GM19397 (cell line): Measurements from ENCODE around the gene WASF3.

ENCODE experiments used
- ATAC-seq: cut with Tn5 transposase; IDR thresholded peaks from one replicate; pipeline ENCODE4 v1.9.1; 2021; ENCODE audit warnings: mild to moderate bottlenecking, moderate library complexity; ENCODE audit not compliant: unreplicated experiment

The WASF3 gene

DNA sequence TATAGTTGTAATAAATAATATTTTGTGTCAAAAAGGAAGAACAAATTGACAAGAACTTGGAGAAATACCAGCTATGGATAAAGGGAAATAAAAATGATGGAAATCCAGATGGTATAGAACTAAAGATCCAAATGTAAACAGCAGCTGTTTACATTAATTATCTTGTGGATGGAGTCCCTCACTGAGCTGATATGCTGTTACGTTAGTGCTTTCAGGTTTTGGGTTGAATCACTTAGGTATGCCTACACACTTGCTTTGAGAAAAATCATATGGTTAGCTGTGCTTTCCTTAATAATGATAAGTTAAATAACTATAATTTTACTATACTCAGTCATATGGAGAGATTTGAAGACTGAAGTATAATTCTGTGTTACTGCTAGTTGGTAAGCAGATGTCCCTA lies 27.7 kb downstream of the WASF3 start:
- ATAC-seq: no peak

DNA sequence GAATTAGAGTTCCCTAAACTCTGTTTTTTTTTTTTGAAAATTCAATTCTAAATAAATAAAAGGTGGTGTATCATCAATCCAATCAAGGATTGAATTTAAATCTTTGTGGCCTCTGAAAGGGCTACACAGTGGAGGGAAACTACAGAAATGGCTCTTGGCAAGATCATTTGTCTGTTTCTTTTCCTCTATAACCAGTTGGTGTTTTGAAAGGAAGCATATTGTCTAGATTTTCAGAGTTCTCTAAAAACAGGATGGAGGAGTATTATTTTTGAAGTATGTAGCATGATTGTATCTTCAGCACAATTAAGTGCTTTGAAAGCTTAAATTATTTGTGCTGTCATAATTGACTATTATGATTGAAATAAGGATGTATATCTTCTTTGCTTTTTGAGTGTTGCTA lies 29.8 kb downstream of the WASF3 start:
- ATAC-seq: no peak

DNA sequence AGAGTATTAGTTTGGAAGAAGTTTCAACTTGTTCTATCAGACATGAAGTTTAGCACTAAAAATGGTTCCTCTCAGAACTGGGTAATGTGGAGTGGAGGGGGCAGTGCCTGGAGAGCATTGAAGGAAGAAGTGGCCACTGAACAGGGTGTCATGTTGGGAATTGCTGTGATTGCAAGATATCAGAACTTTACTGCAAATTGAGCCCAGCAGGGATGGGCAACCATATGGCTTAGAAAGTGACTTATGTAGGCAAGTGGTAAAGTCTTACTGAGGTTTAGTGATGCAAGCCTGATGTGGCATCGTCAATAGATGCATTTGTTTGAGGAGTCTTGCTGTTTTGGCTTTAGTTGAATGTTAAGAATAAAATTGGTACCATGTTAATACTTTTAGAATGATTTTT lies 31.7 kb downstream of the WASF3 start:
- ATAC-seq: no peak

DNA sequence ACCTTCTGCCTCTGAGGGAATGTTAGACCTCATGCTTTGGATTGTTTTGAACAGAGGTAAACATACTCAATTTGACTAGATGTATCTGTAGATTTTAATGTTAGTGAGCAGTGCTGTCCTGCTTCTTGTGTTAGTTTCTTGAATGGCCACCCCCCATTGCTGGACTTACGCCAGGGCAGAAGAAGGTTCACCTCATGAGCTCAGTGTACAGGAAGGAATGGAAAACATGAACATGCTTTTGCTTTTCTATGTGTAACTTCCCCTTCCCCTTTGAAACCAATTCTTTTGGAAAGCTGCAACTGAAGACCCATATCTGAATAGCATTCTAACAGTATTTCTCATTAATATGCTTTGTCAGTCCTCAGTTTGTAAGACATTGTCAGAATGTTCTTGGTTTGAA lies 32.3 kb downstream of the WASF3 start:
- ATAC-seq: no peak

DNA sequence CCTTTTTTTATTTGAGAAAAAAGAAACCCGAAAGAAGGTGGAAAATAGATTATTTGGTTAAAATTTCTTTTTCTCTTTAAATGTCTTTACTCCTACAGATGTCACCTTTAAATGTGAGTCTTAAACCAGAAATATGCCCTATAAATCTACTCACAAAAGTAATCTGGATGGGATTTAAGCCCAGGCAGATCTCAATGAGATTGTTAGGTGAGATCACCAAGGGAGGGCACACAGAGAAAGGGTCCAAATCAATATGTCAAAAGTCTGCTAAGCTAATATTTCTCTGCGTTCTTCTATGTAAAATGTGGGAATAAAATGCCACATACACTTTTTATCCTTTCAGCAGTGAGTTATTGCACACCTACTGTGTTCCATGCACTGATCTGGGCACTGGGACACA lies 32.9 kb downstream of the WASF3 start:
- no peak for ATAC-seq

DNA sequence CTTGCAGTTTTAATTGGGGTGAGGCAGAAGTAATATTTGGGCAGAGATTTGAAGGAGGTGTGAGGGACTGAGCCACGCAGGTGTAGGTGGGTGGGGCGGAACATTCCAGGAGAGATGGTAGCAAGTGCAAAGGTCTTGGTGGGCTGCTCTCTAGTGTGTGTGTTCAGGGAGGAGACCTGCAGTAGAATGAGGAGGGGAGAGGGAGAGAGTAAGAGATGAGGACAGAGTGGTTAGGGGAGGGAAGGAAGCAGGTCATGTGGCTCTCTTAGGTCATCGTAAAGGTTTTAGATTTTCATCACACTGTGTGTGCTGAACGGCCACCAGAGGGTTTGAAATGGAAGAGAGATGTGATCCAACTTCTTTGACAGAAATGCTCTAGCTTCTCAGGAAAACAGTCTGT lies 33.5 kb downstream of the WASF3 start:
- ATAC-seq: no peak

DNA sequence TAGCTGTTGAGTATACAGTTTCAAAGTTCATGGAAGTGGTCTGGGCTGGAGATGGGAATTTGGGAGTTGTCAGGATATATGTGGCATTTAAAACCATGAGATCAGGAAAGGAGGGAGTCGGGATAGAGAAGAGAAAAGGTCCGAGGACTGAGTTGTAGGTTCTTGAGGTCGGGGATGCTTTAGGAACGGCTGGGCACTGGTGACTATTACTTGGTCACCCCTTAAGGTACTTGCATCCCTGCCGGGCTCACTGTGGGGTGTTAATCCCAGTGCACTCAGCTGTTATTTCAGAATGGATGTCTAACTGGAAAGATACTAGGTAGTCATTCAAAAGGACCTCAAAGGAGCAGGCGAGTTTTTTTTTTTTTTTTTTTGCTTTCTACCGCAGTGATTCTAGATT lies 34.2 kb downstream of the WASF3 start:
- no peak for ATAC-seq

DNA sequence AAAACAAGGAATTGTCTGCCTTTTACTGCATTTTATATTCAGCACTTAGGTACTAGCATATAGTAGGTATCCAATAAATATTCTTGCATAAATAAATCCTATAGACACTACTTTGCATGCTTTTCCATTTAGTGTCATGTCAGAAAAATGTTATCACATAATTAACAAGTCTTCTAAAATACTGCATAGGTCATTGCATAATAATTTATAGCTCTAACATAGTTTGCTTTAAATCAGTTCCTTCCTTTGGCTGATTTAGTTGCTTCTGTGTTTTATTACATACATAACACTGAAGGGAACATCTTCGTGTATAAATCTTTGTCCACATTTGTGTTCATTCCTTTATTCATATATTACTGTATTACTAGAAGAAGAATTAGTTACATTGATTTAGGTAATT lies 36.2 kb downstream of the WASF3 start:
- ATAC-seq: no peak

DNA sequence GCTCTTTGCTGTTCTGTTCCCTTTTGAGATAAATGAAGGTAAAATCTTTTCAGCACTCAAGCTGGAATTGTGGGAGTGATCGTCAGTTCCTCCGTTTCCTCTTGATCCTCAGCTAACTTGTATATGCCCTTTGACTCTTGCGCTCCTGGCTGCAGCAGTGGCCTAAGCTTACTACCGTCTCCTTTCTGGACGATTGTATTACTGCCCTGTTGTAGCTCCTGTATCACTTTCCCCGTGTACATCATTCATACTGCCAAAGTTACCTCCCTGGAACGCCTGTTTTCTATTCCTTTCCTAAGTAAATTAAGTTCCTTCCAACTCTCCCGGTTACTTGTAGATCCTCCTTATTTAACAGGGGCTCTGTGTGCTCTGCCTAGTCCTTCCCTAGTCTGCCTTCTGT lies 36.9 kb downstream of the WASF3 start:
- no peak for ATAC-seq

DNA sequence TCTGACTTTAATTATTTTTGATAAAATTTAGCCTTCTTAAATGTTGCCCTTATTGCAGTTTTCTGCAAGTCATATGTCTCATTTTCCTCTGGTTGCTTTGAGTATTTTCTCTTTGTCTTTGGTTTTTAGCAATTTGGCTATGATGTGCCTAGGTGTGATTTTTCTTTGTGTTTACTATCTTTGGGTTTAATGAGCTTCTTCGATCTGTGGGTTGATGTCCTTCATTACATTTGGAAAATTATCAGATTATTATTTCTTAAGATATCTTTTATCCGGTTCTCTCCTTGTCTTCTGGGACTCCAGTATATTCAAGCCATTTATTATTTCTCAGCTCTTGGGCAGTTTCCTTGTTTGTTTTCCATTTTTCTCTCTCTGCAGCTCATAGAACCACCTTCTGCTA lies 39.0 kb downstream of the WASF3 start:
- no peak for ATAC-seq

DNA sequence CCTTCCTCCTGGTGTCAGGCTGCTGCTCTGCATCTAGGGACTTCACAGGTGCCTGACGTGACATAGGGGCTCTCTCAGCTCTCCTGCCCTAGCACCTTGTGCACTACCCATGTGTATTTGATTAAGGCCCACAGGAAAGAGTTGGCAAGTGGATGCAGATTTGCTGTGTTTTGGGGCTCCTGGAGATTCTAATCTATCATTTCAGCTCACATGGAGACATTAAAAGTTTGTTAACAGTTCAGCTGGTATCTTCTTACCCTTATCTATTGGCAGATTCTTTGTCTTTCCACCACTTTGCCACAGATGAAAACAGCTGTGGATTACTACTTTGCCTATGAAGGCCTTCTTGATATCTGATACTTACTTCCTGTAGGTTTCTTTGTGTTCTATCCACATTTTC lies 41.9 kb downstream of the WASF3 start:
- ATAC-seq: no peak

DNA sequence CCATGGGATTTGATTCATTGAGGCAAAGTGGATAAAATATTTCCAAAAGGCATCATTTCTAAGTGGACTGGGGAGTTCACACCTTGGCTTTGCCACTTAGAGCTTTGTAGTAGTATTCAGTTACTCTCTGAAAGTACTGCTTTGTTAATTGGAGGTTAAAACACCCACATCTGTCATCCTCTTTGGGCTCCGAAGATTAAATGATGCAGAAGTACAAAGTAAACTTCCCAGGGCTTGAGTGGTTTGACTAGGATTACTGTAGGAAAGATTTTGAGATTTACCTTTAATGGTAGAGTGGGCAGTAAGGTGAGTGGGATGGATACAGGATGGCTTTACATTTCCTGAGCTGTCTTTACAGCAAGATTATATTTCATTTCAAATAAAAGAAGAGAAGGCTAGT lies 42.4 kb downstream of the WASF3 start:
- no peak for ATAC-seq

DNA sequence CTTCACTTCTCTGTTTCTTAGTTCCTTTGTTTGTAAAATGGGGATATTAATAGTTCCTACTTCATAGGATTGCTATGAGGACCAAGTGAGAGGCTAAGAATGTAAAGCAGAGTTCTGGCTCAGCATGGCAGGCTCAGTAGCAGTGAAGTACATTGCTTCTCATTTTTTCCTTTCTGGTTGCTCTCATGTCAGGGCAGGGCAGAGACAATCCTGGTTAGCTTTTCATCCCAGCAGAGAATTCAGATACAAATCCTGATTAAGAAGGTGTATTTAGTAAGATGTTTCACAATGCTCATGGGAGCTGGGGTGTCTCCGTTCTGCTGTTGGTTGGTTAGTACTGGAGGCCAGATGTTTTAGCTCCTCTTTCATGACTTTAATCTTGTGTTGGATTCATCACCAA lies 42.9 kb downstream of the WASF3 start:
- no peak for ATAC-seq

DNA sequence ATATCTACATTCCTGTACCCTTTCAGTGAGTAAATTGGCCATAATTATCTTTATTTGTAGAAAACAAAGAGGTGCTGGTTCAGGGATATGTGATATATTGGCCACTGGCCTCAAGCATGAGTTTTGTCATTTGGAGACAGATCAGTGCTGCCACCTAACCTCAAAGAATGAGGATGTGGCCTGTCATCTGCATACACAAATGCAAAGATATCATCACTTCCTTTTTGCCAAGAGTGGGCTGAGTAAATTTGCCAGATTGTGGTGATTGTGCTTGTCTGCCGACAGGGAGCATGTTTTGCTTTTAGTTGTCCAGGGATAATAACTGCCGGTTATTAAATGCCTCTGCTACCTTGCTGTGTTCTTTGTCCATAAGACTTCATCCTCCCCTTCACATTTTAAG lies 44.2 kb downstream of the WASF3 start:
- ATAC-seq: no peak

DNA sequence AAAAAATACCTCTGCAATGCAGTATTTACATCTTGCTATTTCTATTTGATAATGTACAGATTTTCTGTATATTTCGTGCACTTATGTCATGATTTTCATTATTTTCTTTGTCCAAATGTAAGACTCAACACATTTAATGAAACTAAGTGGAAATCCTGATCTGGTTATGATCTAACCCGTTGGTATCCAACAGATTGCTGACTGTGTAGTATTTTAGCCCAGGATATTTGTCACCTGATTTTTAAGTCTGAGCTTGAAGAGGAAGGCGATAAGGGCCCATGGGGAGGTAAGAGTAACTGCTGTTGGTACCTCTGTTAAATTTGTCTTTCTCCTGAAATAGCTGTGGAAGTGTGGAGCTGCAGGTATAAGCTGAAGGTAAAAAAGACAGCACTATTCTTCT lies 45.3 kb downstream of the WASF3 start:
- ATAC-seq: no peak

DNA sequence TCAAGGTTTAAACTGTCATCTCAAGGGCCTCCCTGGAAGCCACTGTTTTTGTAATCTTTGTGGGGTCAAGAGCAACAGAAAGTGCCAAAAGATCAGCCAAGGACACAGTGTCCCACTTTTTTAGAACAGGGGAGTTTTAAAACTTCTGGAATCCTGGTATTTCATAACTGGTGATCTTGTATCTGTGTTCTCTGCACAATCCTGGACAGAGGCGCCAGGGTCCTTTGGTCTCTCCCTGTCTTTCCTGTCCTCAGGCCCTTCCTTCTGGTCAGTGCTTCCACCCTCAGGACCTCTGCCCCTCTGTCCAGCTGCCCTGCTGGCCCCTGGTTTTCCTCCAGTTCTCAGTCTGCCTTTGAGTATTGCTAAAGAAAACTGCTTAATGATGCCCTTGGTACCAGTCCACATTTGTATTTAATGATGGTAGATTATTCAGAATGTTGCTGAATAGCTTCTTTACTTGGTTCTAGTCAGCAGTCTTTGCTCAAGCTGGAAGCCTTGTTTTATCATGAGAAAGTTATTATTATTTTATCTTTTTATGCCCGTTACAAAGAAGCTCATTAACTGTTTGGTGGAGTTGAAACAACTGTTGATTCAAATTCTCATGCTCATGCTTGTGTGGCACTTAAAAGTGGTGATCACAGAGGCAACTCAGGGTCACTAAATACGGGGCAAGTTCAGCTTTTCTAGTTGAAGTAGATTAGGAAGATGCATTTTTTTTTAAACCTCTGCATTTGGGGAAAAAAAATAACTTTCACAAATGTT lies 47.5 kb downstream of the WASF3 start:
- no peak for ATAC-seq

DNA sequence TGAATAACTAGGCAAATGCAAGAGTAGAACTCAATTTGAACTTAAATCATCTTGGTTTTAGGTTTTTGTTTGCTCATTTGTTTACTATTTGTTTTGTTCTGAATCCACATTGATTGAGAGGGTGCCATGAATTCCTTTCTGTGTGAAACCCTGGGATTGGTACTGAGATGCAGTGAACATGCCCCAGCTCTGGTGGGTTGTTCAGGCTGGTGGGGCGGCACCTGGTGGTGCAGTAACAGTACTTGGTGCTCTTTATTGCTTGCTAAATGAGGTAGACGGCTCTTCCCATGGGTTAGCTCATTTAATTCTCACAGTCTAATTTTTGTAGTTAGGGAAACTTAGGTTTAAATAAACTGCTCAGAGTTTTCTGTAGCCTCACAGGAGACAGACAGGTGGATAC lies 48.4 kb downstream of the WASF3 start:
- no peak for ATAC-seq

DNA sequence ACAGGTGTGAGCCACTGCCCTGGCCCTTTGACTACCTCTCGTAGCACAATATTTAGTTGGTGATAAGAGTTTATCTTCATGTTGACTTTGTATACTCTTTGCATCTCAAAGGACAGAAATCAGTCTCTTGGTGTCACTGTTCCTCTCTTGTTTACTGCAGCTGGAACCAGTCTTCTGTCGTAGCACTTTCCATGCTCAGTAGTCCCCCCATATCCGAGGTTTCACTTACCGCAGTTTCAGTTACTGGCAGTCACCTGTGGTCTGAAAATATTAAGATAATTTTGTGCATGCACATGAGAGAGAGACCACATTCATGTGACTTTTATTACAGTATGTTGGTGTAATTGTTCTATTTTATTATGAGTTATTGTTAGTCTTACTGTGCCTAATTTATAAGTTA lies 49.1 kb downstream of the WASF3 start:
- no peak for ATAC-seq

DNA sequence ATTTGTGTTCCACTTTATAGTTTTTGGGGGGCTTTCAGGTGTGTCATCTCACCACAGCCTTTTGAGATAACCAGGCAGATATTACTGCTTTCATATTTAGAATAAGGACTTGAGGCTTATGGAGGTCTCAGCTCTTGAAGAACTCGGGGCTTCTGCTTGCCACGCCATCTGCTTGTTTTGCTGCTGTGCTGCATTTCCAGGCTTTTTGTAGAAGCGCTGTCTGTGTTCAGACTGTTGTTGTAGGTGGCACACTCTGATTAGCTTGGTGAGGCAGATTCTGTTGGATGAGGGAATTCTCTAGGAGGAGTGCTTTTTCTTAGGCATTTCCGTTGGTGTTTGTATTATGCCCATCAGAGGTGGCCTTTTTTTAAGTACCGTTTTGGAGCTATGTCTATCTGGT lies 57.2 kb downstream of the WASF3 start:
- no peak for ATAC-seq

DNA sequence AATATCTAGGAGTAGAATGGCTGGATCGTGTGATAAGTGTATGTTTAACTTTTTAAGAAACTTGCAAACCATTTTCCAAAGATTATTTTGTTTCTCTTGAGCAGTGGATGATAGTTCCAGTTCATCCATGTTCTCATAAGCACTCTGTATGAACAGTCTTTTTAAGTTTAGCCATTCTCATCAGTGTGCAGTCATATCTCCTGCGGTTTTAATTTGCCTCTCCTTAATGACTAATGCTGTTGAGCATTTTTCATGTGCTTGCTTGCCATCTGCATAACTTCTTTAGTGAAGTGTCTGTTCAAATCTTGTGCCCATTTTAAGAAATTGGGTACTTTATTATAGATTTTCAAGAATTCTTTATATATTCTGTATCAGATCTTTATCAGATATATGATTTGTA lies 58.6 kb downstream of the WASF3 start:
- ATAC-seq: no peak

DNA sequence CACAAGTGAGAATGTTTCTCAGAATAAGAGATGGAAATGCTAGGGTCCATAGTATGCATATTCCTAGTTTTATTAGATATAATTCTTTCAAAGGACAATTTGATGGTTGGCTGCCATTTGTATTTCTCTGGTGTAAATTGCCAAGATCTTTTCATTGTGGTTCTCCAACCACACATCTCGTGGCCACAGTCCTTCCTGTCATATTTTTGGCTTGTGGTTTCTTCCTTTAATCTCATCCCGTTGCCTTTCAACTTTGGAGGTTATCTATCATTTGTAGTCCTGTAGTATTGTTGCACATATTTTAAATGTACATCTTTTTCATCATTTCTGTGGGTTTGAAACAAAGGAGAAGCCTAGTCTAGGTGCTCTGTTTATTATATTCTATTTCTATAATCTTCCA lies 61.2 kb downstream of the WASF3 start:
- ATAC-seq: no peak

DNA sequence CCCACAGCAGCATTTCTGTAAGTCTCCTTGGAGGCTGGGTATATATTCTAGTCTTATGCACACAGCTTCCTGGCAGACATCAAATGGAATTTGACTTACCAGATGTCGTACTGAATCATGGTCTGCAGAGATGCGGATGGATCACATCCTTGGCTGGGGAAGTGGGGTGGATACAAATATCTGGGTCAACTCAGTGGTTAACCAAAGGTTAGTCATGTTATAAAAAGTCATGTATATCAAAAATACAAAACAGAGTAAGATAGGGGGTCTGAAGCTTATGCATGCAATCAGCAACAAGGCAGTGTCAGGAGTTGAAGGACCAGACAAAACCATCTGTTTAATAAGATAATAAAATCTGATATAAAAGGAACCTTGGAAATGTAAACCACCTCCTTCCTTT lies 61.9 kb downstream of the WASF3 start:
- ATAC-seq: no peak

DNA sequence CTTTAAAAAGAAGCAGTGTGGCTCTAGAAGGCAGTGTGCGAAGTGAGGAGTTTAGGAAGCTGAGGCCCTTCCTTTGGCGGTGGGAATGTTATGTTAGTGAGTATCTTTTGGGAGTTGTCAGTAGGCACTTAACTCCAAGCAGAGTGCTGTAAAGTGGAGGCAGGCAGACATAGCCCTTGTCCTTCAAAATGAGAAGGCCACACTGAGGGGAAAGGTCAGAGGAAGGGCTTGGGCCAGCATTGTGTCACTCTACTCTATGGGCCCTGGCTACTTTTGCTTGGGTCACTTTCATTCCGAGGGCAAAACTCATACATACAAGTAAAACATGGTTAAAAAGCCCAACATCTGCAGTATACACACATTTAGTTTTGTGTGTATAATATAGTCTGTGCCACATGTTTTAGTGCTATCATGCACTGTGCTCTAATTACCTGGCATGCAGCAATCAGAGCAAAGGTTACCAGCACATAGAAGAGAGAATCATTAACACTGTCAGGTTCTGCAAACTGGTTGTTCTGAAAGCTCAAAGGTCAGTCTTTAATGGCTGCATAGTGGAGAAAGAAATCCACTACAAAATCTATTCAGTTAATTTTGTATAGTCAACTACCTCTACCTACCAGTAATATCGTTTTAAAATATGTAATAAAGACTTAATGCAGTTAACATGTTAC lies 64.4 kb downstream of the WASF3 start:
- ATAC-seq: no peak
